Activated B cell treated with CpG ODN at 0.5 μM for 24 hours (primary cell): ENCODE measurements around the gene XYLT1. TPM values are rescaled to one million over a fixed set of nuclear protein-coding genes. Genes with fewer than 3 reads are reported as not detected.

Experiments used
- ATAC-seq: fragments of 200-7000 bp; cut with Tn5 transposase; one replicate; pipeline ENCODE4 v1.10.0; 2021; ENCODE audit warnings: low read depth, mild to moderate bottlenecking, moderate library complexity
- CTCF ChIA-PET: fragments of 350-600 bp; sonication (Branson Sonifier 250); formaldehyde crosslinking; loops from one replicate; lab custom pipeline; 2021; ENCODE audit warnings: antibody characterized with exemption; lab: Charles Lee
- POLR2A ChIA-PET: fragments of 350-600 bp; sonication (Branson Sonifier 250); formaldehyde crosslinking; loops from one replicate; lab custom pipeline; 2021; ENCODE audit warnings: antibody characterized with exemption; lab: Charles Lee
- DNase-seq: peaks from one replicate; pipeline ENCODE4 v3.0.0; 2022
- H3K27ac Mint-ChIP-seq: one replicate; pipeline ENCODE4 v1.8.0; 2020; ENCODE audit warnings: mixed read lengths
- H3K27me3 Mint-ChIP-seq: one replicate; pipeline ENCODE4 v1.8.0; 2021; ENCODE audit warnings: mixed read lengths
- H3K36me3 Mint-ChIP-seq: one replicate; pipeline ENCODE4 v1.8.0; 2021; ENCODE audit warnings: low read depth, mixed read lengths
- H3K4me1 Mint-ChIP-seq: one replicate; pipeline ENCODE4 v1.8.0; 2021; ENCODE audit warnings: mixed read lengths
- H3K4me3 Mint-ChIP-seq: one replicate; pipeline ENCODE4 v1.8.0; 2020; ENCODE audit warnings: mild to moderate bottlenecking, mixed read lengths
- H3K9me3 Mint-ChIP-seq: one replicate; pipeline ENCODE4 v1.8.0; 2020; ENCODE audit warnings: mixed read lengths
- intact Hi-C: fragments of 100-400 bp; cut with micrococcal nuclease; formaldehyde crosslinking; loops from one replicate; pipeline ENCODE4 v1.15.1; 2024
- total RNA-seq: library from RNA; stranded (reverse); gene quantifications from 2 replicates; pipeline ENCODE4 v1.2.3, GENCODE V29; 2022
- TF ChIP-seq, protein P1 (sequence below): fragments of 200-600 bp; IDR thresholded peaks from one replicate; pipeline ENCODE4 v1.8.0; 2022; ENCODE audit warnings: antibody characterized with exemption, mild to moderate bottlenecking

Gene XYLT1
- total RNA-seq, 1 donor from 2014 or later = 17.0 TPM

DNA sequence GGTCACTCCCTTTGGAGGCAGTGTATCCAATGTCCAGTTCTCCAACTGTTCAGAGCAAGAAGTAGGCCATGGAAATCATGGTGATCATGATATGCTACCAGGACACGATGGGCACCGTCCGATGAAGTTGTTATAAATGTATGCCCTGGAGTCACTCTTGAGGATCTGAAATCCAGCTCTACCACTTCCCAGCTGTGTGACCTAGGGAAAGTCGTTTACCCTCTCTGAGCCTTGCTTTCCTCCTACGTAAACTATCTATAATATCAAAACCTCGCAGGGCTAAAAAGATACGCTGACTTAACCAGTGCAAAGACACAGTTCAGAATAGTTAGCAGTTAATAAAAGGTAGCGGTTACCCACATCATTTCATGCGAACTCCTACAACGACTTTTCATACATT, 194.2 kb downstream of the XYLT1 start:
- no peak for ATAC-seq
- H3K27me3 Mint-ChIP-seq = no peaks in the 10 kb centered on the region
- peaks cover 72% of the 10 kb centered on the region for H3K4me1 Mint-ChIP-seq
- no peak for DNase-seq
- H3K4me3 Mint-ChIP-seq = no peak overlapping the region
- H3K27ac Mint-ChIP-seq = no peak overlapping the region
- TF ChIP-seq, protein P1, sequence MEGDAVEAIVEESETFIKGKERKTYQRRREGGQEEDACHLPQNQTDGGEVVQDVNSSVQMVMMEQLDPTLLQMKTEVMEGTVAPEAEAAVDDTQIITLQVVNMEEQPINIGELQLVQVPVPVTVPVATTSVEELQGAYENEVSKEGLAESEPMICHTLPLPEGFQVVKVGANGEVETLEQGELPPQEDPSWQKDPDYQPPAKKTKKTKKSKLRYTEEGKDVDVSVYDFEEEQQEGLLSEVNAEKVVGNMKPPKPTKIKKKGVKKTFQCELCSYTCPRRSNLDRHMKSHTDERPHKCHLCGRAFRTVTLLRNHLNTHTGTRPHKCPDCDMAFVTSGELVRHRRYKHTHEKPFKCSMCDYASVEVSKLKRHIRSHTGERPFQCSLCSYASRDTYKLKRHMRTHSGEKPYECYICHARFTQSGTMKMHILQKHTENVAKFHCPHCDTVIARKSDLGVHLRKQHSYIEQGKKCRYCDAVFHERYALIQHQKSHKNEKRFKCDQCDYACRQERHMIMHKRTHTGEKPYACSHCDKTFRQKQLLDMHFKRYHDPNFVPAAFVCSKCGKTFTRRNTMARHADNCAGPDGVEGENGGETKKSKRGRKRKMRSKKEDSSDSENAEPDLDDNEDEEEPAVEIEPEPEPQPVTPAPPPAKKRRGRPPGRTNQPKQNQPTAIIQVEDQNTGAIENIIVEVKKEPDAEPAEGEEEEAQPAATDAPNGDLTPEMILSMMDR = no peak
- intact Hi-C loops = no loop called here
- ChIA-PET CTCF (no interaction called here), POLR2A (interaction anchor here (1.0 to 1.2 kb wide), 2 partner anchors 25 to 133 kb away, joined by 3 read pairs; no protein-coding TSS in a partner anchor)
- H3K9me3 Mint-ChIP-seq = no peaks in the 10 kb centered on the region
- peaks cover 5% of the 10 kb centered on the region for H3K36me3 Mint-ChIP-seq

DNA sequence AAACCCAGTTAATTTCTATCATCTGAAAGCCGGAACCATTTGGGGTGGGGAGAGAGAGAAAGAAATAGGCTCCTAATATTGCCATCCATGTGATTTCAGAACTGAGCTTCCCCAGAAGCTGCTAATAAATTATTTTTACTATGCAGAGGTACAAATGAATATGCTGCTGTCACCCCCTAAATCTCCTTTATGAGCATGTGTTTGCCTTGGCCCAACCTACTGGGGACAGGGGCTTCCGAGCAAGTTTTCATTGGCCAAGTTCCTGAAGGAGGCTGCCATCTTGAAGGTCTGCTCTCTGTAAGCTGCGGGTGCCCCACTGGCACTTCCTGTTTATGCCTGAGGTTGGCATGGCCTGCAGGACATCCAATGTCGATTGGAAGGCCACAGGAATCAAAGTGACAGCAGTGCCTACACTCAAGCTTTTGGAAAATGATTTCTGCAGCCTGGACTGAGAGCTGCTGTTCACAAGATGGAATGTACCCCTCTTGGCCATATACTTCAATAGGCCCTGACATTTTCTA, 194.7 kb downstream of the XYLT1 start:
- H3K27ac Mint-ChIP-seq = peak overlapping the region; percentile 30

DNA sequence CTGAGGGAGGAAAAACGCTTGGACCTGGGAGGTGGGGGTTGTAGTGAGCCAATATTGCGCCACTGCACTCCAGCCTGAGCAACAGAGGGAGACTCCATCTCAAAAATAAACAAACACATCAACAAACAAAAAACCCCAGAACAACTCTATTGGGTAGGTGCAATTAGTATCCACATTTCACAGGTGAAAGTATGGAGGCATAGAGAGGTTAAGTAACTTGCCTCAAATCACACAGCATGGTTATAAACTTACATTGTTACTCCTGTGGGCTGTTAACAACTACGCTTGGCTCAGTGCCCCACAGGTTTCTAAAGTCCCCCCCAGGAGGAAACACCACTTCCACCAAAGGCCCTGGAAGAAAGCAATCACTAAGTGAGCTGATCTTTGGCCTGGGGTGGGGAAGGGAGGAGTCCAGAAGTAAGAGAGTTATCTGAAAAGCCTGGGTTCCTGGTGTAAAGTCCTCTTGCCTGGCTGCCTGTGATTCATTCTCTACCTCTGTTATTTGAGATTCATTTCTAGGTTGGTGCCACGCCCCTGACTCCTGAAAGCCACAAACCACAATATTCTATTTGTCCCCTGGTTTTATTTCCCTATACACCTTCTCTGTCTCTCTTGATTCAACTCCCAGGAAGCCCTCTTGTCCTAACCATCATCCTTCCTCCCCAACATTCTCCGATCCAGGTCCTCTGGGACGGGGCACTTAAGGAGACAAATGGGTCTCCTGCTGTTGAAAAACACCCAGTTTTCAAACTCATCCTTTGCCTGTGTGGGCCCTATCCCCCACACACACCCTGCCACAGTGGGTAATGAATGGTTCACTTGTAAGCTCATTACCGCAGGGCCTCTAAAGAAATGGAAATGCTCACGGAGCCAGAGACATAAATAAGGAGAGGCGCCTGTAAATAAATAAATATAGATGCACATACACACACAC, 195.4 kb downstream of the XYLT1 start:
- CTCF ChIA-PET = no interaction called here
- peak overlapping the region; percentile 30 for H3K27ac Mint-ChIP-seq

More for the DNA sequence above, 194.7 kb downstream of the XYLT1 start:
- no peaks in the 10 kb centered on the region for H3K9me3 Mint-ChIP-seq
- POLR2A ChIA-PET = interaction anchor here (1.0 to 1.2 kb wide), 2 partner anchors 26 to 133 kb away, joined by 3 read pairs; no protein-coding TSS in a partner anchor
- ATAC-seq (no peak), DNase-seq (no peak)
- TF ChIP-seq, protein P1 = no peak
- H3K36me3 Mint-ChIP-seq = peaks cover 5% of the 10 kb centered on the region
- H3K4me1 Mint-ChIP-seq = peaks cover 69% of the 10 kb centered on the region
- intact Hi-C loops = no loop called here
- CTCF ChIA-PET = no interaction called here
- no peaks in the 10 kb centered on the region for H3K27me3 Mint-ChIP-seq
- no peak overlapping the region for H3K4me3 Mint-ChIP-seq

DNA sequence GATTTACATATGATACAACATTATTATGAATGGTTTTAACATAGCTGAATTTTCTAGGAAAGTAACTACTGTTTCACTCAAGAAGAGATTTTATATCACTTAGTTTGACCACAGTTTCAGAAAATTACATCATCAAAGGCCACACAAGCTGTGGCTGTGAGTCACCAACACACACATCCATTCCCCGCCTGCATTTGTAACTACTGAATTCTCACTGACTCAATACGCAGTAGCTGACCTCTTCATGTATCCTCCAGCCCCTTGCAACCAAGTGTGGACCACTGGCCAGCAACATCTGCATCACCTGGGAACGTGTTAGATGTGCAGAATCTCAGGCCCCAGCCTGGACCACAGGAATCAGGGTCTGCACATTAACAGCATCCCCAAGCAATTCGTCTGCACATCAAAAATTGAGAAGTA, 197.6 kb downstream of the XYLT1 start:
- ATAC-seq (peak; percentile 31), DNase-seq (no peak)
- H3K4me3 Mint-ChIP-seq = no peak overlapping the region
- TF ChIP-seq, protein P1 = no peak
- intact Hi-C loops = no loop called here
- peaks cover 5% of the 10 kb centered on the region for H3K36me3 Mint-ChIP-seq
- peaks cover 53% of the 10 kb centered on the region for H3K4me1 Mint-ChIP-seq
- no peak overlapping the region for H3K27ac Mint-ChIP-seq
- no peaks in the 10 kb centered on the region for H3K27me3 Mint-ChIP-seq
- CTCF ChIA-PET = interaction anchor here (1.5 kb wide), 1 partner anchor 10 kb away, joined by 7 read pairs; no protein-coding TSS in a partner anchor
- POLR2A ChIA-PET = interaction anchor here (0.7 to 1.2 kb wide), 2 partner anchors 28 to 30 kb away, joined by 3 to 5 read pairs; no protein-coding TSS in a partner anchor
- H3K9me3 Mint-ChIP-seq = no peaks in the 10 kb centered on the region

More for the DNA sequence above, 195.4 kb downstream of the XYLT1 start:
- ATAC-seq = peak; percentile 48
- no peak for DNase-seq
- TF ChIP-seq, protein P1 = no peak
- Mint-ChIP-seq H3K9me3 (no peaks in the 10 kb centered on the region), H3K36me3 (peaks cover 5% of the 10 kb centered on the region), H3K4me1 (peaks cover 66% of the 10 kb centered on the region), H3K4me3 (no peak overlapping the region), H3K27me3 (no peaks in the 10 kb centered on the region)
- POLR2A ChIA-PET = interaction anchor here (1.2 kb wide), 1 partner anchor 134 kb away, joined by 3 read pairs; no protein-coding TSS in a partner anchor
- intact Hi-C loops = loop anchor here (1.0 kb wide), 1 partner anchor 13 kb away; no protein-coding TSS in a partner anchor
